GM12878 (cell line): ENCODE data around the gene RETREG1. TPM values are rescaled to one million over a fixed set of nuclear protein-coding genes. Genes with fewer than 3 reads are reported as not detected.

Experiments used
- ATAC-seq: fragments of 200-7000 bp; cut with Tn5 transposase; 3 replicates; pipeline ENCODE4 v1.9.1; 2020; ENCODE audit warnings: mild to moderate bottlenecking, moderate library complexity
- BruUV-seq: library from RNA; stranded (reverse); fragments of 400-500 nt; replicated peaks from 2 replicates; lab custom pipeline; 2021; lab: Mats Ljungman, UMichigan
- CTCF ChIA-PET: fragments of 300-600 bp; sonication (Branson Sonifier 250); formaldehyde crosslinking; extraction: SDS; loops from one replicate; lab custom pipeline; 2021; ENCODE audit warnings: inconsistent platforms; lab: Yijun Ruan, JAX
- POLR2A ChIA-PET: fragments of 350-600 bp; formaldehyde crosslinking; extraction: SDS; loops from one replicate; lab custom pipeline; 2021; ENCODE audit warnings: inconsistent platforms; lab: Charles Lee
- RAD21 ChIA-PET: fragments of 300-600 bp; sonication (Branson Sonifier 250); formaldehyde crosslinking; loops from one replicate; lab custom pipeline; 2023; ENCODE audit warnings: antibody characterized with exemption; ENCODE audit not compliant: unreplicated experiment; lab: Charles Lee
- SMC1A ChIA-PET: fragments of 300-600 bp; sonication (Branson Sonifier 250); formaldehyde crosslinking; loops from one replicate; lab custom pipeline; 2023; ENCODE audit not compliant: unreplicated experiment, uncharacterized antibody; lab: Charles Lee
- DNase-seq: peaks from one replicate; pipeline ENCODE4 v3.0.0-alpha.2; 2011; ENCODE audit warnings: low read depth, low spot score
- FAIRE-seq: peaks from 3 replicates; lab custom pipeline; 2011; peaks lifted over from hg19 to GRCh38; lab: Jason Lieb, UNC
- H2AFZ ChIP-seq: 2 replicates; pipeline ENCODE4 v1.6.0; 2011; ENCODE audit warnings: low read depth, low read length, control low read depth; ENCODE audit not compliant: control insufficient read depth
- H3K27ac ChIP-seq: 2 replicates; pipeline ENCODE4 v1.5.1; 2011; ENCODE audit warnings: control low read depth; ENCODE audit not compliant: control insufficient read depth, insufficient read depth
- H3K27me3 ChIP-seq, 2 experiments: replicated peaks in 1 of 2; 2 replicates each; pipeline versions ENCODE4 v1.6.0 to v1.6.1; 2011; ENCODE audit warnings: low read length in 1 of 2; ENCODE audit not compliant: control insufficient read depth in 2 of 2, insufficient read depth in 2 of 2
- H3K36me3 ChIP-seq, 2 experiments: 2 replicates each; pipeline ENCODE4 v1.5.1; 2011; ENCODE audit warnings: low read length in 1 of 2; ENCODE audit not compliant: control insufficient read depth in 2 of 2, insufficient read depth in 2 of 2
- H3K4me1 ChIP-seq: 2 replicates; pipeline ENCODE4 v1.6.1; 2011; ENCODE audit warnings: mild to moderate bottlenecking, low read length, moderate library complexity, mixed read lengths; ENCODE audit not compliant: control insufficient read depth, insufficient read depth
- H3K4me2 ChIP-seq: 2 replicates; pipeline ENCODE4 v1.6.0; 2011; ENCODE audit warnings: control low read depth; ENCODE audit not compliant: control insufficient read depth, insufficient read depth
- H3K4me3 ChIP-seq: fragments of 200-600 bp; sonication (generic); 2 replicates; pipeline ENCODE4 v1.5.1; 2016
- H3K79me2 ChIP-seq: 2 replicates; pipeline ENCODE4 v1.6.0; 2011; ENCODE audit warnings: low read length; ENCODE audit not compliant: control insufficient read depth, insufficient read depth
- H3K9ac ChIP-seq: 2 replicates; pipeline ENCODE4 v1.8.0; 2011; ENCODE audit warnings: low read length, control low read depth, mixed read lengths; ENCODE audit not compliant: control insufficient read depth, insufficient read depth
- H3K9me3 ChIP-seq: replicated peaks from 3 replicates; pipeline ENCODE4 v1.5.1; 2011; ENCODE audit warnings: mild to moderate bottlenecking, low read length; ENCODE audit not compliant: control insufficient read depth, insufficient read depth
- H4K20me1 ChIP-seq: 2 replicates; pipeline ENCODE4 v1.6.0; 2011; ENCODE audit not compliant: control insufficient read depth, insufficient read depth
- EGR1 ChIP-seq, 2 experiments: IDR thresholded peaks; 1 replicate in 1 of 2; 2 replicates in 1 of 2; pipeline ENCODE4 v1.6.1; 2011 to 2012; ENCODE audit warnings: low read depth in 2 of 2, low read length in 2 of 2, borderline replicate concordance in 1 of 2, mild to moderate bottlenecking in 1 of 2, moderate library complexity in 1 of 2
- HDGF ChIP-seq: fragments of 450-650 bp; IDR thresholded peaks from 2 replicates; pipeline ENCODE4 v1.6.1; 2016; ENCODE audit warnings: antibody characterized with exemption
- PAX8 ChIP-seq: fragments of 450-650 bp; IDR thresholded peaks from 2 replicates; pipeline ENCODE4 v1.6.1; 2017; ENCODE audit warnings: mild to moderate bottlenecking, moderate library complexity
- RAD51 ChIP-seq: fragments of 450-650 bp; IDR thresholded peaks from 2 replicates; pipeline ENCODE4 v1.6.1; 2016; ENCODE audit warnings: moderate library complexity, mild to moderate bottlenecking, inconsistent platforms
- RELA ChIP-seq: fragments of 450-650 bp; IDR thresholded peaks from 2 replicates; pipeline ENCODE4 v1.8.0; 2014; ENCODE audit warnings: borderline replicate concordance; ENCODE audit not compliant: partially characterized antibody
- RUNX3 ChIP-seq: IDR thresholded peaks from 2 replicates; pipeline ENCODE4 v1.6.1; 2012; ENCODE audit warnings: low read length, inconsistent platforms
- SMAD1 ChIP-seq: fragments of 450-650 bp; IDR thresholded peaks from 2 replicates; pipeline ENCODE4 v1.6.1; 2018; ENCODE audit warnings: mild to moderate bottlenecking, low read depth; ENCODE audit not compliant: partially characterized antibody
- SREBF1 ChIP-seq: IDR thresholded peaks from 2 replicates; pipeline ENCODE4 v1.6.1; 2012; ENCODE audit warnings: mild to moderate bottlenecking, low read length
- SUZ12 ChIP-seq: fragments of 200-600 bp; sonication (generic); IDR thresholded peaks from one replicate; pipeline ENCODE4 v1.6.1; 2018; ENCODE audit warnings: antibody characterized with exemption, mild to moderate bottlenecking; ENCODE audit not compliant: unreplicated experiment
- WGBS: methylation state at CpG from one replicate; pipeline ENCODE4 v1.1.6; 2016; ENCODE audit warnings: low lambda C conversion rate; ENCODE audit not compliant: insufficient replicate concordance, insufficient coverage; ENCODE audit errors: missing lambda C conversion rate; 5-methylcytosine and 5-hydroxymethylcytosine counted together
- in situ Hi-C: fragments of 300-500 bp; cut with MboI; formaldehyde crosslinking; loops from 9 replicates; pipeline ENCODE4 v1.14.3; 2018; ENCODE audit warnings: mixed read lengths
- intact Hi-C: fragments of 100-400 bp; cut with micrococcal nuclease; formaldehyde crosslinking; loops from one replicate; pipeline ENCODE4 v1.14.2; 2022; ENCODE audit not compliant: unreplicated experiment
- polyA plus RNA-seq, 11 experiments: library from polyadenylated mRNA; depleted of rRNA in 4 of 11; unstranded in 6 of 11; stranded (reverse) in 5 of 11; fragments of >200 nt; fragmentation: Nextera tagmentation in 4 of 11; fragmentation: Illumina TruSeq in 1 of 11; extraction: Ambion mirVana in 4 of 11; extraction: Trizol in 1 of 11; gene quantifications; 1 replicate in 1 of 11; 2 replicates in 10 of 11; pipeline versions ENCODE4 v1.2.1 to v1.2.3, GENCODE V29; 2011 to 2016; ENCODE audit warnings: inconsistent platforms in 2 of 11, missing spikeins in 2 of 11, low read depth in 1 of 11
- total RNA-seq, 4 experiments: library from RNA; depleted of rRNA in 3 of 4; stranded (reverse); fragments of >200 nt in 3 of 4; fragmentation: Illumina TruSeq in 1 of 4; extraction: Trizol in 1 of 4; gene quantifications; 2 replicates each; pipeline versions ENCODE4 v1.2.1 to v1.2.3, GENCODE V29; 2013 to 2021
- TF ChIP-seq, protein P1 (sequence below): fragments of 450-650 bp; IDR thresholded peaks from 2 replicates; pipeline ENCODE4 v1.6.1; 2017; ENCODE audit warnings: mild to moderate bottlenecking, moderate library complexity
- TF ChIP-seq, protein P2 (sequence below): IDR thresholded peaks from 2 replicates; pipeline ENCODE4 v1.6.1; 2012; ENCODE audit warnings: low read depth, low read length, improper control_type of control experiment
- TF ChIP-seq, protein P3 (sequence below): IDR thresholded peaks from 2 replicates; pipeline ENCODE4 v1.6.1; 2011; ENCODE audit warnings: borderline replicate concordance, low read depth, mild to moderate bottlenecking, moderate library complexity, mixed read lengths, low read length; ENCODE audit not compliant: insufficient read depth; ENCODE audit errors: extremely low read length
- TF ChIP-seq, protein P4 (sequence below): IDR thresholded peaks from 2 replicates; pipeline ENCODE4 v1.6.1; 2011; ENCODE audit warnings: low read depth, low read length, improper control_type of control experiment, borderline replicate concordance
- TF ChIP-seq, protein P5 (sequence below): IDR thresholded peaks from 2 replicates; pipeline ENCODE4 v1.6.1; 2011; ENCODE audit warnings: mild to moderate bottlenecking, low read depth, low read length, moderate library complexity; ENCODE audit not compliant: insufficient replicate concordance
- TF ChIP-seq, protein P6 (sequence below): fragments of 450-650 bp; conservative IDR thresholded peaks from 2 replicates; pipeline ENCODE4 v1.6.1; 2017; ENCODE audit warnings: mild to moderate bottlenecking, moderate library complexity

Gene RETREG1
- total and polyA plus RNA-seq, 10 of the 15 experiments (the other 5 are each of a cell fraction or from before 2014, with no cell fraction given), result 3.9 to 8.9 (median 6.4) TPM

DNA sequence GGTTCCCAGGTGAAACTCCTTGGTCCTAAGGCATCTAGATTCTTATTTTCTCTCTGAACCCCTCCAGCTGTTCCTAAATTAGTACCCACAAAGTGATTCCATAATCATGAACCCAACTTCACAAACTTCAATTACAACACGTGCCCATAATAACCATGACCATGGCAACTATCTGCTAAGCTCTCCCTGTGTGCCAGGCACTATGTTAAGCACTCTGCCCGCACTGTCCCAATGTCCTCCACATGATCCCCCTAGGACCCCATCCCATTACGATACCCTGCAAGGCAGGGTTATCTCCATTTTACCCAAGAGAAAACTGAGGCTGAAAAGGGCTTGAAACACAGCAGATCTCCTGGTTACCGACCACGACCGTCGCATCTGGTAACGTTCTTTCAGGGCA lies 125.9 kb downstream of the RETREG1 start:
- Histone ChIP-seq H3K9me3 (peaks cover 2% of the 10 kb centered on the region; the same call in 1 of the 3 replicates), H3K27ac (no peak overlapping the region), H3K36me3 (no peaks in the 10 kb centered on the region), H3K4me3 (no peak overlapping the region), H2AFZ (no peak overlapping the region), H4K20me1 (no peaks in the 10 kb centered on the region), H3K27me3 (no peaks in the 10 kb centered on the region; a peak in 1 of 4 replicates), H3K4me2 (no peak overlapping the region), H3K79me2 (no peaks in the 10 kb centered on the region), H3K9ac (no peak overlapping the region), H3K4me1 (no peaks in the 10 kb centered on the region)
- ChIA-PET RAD21 (interaction anchor here (0.6 kb wide), 1 partner anchor 303 kb away, joined by 3 read pairs; no protein-coding TSS in a partner anchor), POLR2A (no interaction called here), SMC1A (no interaction called here), CTCF (interaction anchor here (1.3 to 1.9 kb wide), 2 partner anchors 59 to 61 kb away, joined by 4 to 17 read pairs; no protein-coding TSS in a partner anchor)
- DNase-seq, result no peak
- 47% methylated on average over 8 of the region's 8 CpGs for WGBS
- no TSS peak for BruUV-seq
- no peak for ATAC-seq
- intact Hi-C loops, result no loop called here
- in situ Hi-C loops, result no loop called here
- no peak for FAIRE-seq
- TF ChIP-seq PAX8, result no peak
- TF ChIP-seq, protein P1, sequence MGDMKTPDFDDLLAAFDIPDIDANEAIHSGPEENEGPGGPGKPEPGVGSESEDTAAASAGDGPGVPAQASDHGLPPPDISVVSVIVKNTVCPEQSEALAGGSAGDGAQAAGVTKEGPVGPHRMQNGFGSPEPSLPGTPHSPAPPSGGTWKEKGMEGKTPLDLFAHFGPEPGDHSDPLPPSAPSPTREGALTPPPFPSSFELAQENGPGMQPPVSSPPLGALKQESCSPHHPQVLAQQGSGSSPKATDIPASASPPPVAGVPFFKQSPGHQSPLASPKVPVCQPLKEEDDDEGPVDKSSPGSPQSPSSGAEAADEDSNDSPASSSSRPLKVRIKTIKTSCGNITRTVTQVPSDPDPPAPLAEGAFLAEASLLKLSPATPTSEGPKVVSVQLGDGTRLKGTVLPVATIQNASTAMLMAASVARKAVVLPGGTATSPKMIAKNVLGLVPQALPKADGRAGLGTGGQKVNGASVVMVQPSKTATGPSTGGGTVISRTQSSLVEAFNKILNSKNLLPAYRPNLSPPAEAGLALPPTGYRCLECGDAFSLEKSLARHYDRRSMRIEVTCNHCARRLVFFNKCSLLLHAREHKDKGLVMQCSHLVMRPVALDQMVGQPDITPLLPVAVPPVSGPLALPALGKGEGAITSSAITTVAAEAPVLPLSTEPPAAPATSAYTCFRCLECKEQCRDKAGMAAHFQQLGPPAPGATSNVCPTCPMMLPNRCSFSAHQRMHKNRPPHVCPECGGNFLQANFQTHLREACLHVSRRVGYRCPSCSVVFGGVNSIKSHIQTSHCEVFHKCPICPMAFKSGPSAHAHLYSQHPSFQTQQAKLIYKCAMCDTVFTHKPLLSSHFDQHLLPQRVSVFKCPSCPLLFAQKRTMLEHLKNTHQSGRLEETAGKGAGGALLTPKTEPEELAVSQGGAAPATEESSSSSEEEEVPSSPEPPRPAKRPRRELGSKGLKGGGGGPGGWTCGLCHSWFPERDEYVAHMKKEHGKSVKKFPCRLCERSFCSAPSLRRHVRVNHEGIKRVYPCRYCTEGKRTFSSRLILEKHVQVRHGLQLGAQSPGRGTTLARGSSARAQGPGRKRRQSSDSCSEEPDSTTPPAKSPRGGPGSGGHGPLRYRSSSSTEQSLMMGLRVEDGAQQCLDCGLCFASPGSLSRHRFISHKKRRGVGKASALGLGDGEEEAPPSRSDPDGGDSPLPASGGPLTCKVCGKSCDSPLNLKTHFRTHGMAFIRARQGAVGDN, result no peak
- no peak for TF ChIP-seq RAD51
- TF ChIP-seq RELA, result no peak
- TF ChIP-seq HDGF, result no peak
- TF ChIP-seq, protein P2, sequence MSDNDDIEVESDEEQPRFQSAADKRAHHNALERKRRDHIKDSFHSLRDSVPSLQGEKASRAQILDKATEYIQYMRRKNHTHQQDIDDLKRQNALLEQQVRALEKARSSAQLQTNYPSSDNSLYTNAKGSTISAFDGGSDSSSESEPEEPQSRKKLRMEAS, result no peak
- TF ChIP-seq, protein P3, sequence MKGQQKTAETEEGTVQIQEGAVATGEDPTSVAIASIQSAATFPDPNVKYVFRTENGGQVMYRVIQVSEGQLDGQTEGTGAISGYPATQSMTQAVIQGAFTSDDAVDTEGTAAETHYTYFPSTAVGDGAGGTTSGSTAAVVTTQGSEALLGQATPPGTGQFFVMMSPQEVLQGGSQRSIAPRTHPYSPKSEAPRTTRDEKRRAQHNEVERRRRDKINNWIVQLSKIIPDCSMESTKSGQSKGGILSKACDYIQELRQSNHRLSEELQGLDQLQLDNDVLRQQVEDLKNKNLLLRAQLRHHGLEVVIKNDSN, result no peak
- TF ChIP-seq SUZ12, result no peak
- TF ChIP-seq, protein P4, sequence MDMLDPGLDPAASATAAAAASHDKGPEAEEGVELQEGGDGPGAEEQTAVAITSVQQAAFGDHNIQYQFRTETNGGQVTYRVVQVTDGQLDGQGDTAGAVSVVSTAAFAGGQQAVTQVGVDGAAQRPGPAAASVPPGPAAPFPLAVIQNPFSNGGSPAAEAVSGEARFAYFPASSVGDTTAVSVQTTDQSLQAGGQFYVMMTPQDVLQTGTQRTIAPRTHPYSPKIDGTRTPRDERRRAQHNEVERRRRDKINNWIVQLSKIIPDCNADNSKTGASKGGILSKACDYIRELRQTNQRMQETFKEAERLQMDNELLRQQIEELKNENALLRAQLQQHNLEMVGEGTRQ, result no peak
- no peak for TF ChIP-seq RUNX3
- no peak for TF ChIP-seq SMAD1
- TF ChIP-seq EGR1 (IDR thresholded peaks at IDR 0.05; ENCODE audit: borderline replicate concordance in 1 of 2, low read depth in 2 of 2, low read length in 2 of 2), result no peak
- TF ChIP-seq, protein P5, sequence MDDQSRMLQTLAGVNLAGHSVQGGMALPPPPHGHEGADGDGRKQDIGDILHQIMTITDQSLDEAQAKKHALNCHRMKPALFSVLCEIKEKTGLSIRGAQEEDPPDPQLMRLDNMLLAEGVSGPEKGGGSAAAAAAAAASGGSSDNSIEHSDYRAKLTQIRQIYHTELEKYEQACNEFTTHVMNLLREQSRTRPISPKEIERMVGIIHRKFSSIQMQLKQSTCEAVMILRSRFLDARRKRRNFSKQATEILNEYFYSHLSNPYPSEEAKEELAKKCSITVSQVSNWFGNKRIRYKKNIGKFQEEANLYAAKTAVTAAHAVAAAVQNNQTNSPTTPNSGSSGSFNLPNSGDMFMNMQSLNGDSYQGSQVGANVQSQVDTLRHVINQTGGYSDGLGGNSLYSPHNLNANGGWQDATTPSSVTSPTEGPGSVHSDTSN, result no peak
- TF ChIP-seq, protein P6, sequence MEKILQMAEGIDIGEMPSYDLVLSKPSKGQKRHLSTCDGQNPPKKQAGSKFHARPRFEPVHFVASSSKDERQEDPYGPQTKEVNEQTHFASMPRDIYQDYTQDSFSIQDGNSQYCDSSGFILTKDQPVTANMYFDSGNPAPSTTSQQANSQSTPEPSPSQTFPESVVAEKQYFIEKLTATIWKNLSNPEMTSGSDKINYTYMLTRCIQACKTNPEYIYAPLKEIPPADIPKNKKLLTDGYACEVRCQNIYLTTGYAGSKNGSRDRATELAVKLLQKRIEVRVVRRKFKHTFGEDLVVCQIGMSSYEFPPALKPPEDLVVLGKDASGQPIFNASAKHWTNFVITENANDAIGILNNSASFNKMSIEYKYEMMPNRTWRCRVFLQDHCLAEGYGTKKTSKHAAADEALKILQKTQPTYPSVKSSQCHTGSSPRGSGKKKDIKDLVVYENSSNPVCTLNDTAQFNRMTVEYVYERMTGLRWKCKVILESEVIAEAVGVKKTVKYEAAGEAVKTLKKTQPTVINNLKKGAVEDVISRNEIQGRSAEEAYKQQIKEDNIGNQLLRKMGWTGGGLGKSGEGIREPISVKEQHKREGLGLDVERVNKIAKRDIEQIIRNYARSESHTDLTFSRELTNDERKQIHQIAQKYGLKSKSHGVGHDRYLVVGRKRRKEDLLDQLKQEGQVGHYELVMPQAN, result no peak
- no peak for TF ChIP-seq SREBF1
